ENCODE results near the gene IL23R. TPM values are rescaled to one million over a fixed set of nuclear protein-coding genes. Genes with fewer than 3 reads are reported as not detected.

IL23R gene
- total RNA-seq, 1 experiment from 2014 or later = not detected

- H3K9me3 Mint-ChIP-seq = no peaks in the 10 kb centered on the region
- Histone ChIP-seq H4K5ac (ENCODE audit: insufficient read length, low read depth, low read length) (no peak overlapping the region), H3K23me2 (ENCODE audit: insufficient read length, low read depth, low read length, poor library complexity, severe bottlenecking) (no peaks in the 10 kb centered on the region), H3K9ac (ENCODE audit: extremely low read depth, insufficient read length, low read length) (no peak overlapping the region), H3K56ac (ENCODE audit: insufficient read length, low read depth, low read length) (no peak overlapping the region), H4K91ac (ENCODE audit: insufficient read length, low read depth, low read length) (no peak overlapping the region), H3K23ac (ENCODE audit: insufficient read length, low read depth, low read length) (no peak overlapping the region), H3T11ph (ENCODE audit: low read length) (no peak overlapping the region), H4K20me1 (ENCODE audit: control insufficient read depth, insufficient read depth, insufficient read length) (no peaks in the 10 kb centered on the region), H2BK20ac (ENCODE audit: low read depth, low read length, poor library complexity, severe bottlenecking) (no peak overlapping the region), H2AK5ac (ENCODE audit: insufficient read length, low read length) (no peak overlapping the region), H3K4me2 (ENCODE audit: insufficient read depth, insufficient read length, low read length) (no peak overlapping the region), H2AFZ (ENCODE audit: low read length) (no peak overlapping the region), H4K8ac (replicated peaks; ENCODE audit: insufficient read length, low read depth, low read length) (no peak overlapping the region), H3K27me3 (ENCODE audit: insufficient read depth, low read length) (no peaks in the 10 kb centered on the region), H3K14ac (ENCODE audit: insufficient read depth, low read length) (no peak overlapping the region), H2BK15ac (ENCODE audit: low read depth, low read length) (no peak overlapping the region), H3K4me1 (ENCODE audit: insufficient read depth, low read length) (no peaks in the 10 kb centered on the region), H2BK120ac (ENCODE audit: low read depth, low read length, poor library complexity, severe bottlenecking) (no peak overlapping the region), H3K9me3 (ENCODE audit: control insufficient read depth, low read depth, low read length) (no peaks in the 10 kb centered on the region), H3K79me1 (ENCODE audit: insufficient read depth, low read depth, low read length, poor library complexity, severe bottlenecking) (no peaks in the 10 kb centered on the region), H2BK12ac (ENCODE audit: insufficient read length, low read depth, low read length) (no peak overlapping the region), H3K79me2 (ENCODE audit: insufficient read depth, low read length) (no peaks in the 10 kb centered on the region), H3K4ac (ENCODE audit: low read depth, low read length) (no peak overlapping the region), H3K27ac (ENCODE audit: insufficient read length, low read depth, low read length) (no peak overlapping the region), H2BK5ac (ENCODE audit: insufficient read length, low read length) (no peak overlapping the region), H3K18ac (ENCODE audit: insufficient read length, low read depth, low read length) (no peak overlapping the region)
- H3K36me3 Mint-ChIP-seq (ENCODE audit: insufficient read depth in 1 of 3, low read depth in 3 of 3) = no peaks in the 10 kb centered on the region
- no peak overlapping the region for H3K4me3 Mint-ChIP-seq
- H3K27ac Mint-ChIP-seq = no peak overlapping the region
- peaks cover 0 to under 1% of the 10 kb centered on the region in 2 experiments; a peak in 1 of 4 replicates for H3K4me1 Mint-ChIP-seq
- no CpG with 5 or more reads among the region's 2 CpGs for WGBS (ENCODE audit: extremely low coverage, insufficient read length, low lambda C conversion rate)
- DNase-seq = no peak
- TF ChIP-seq, protein P1, sequence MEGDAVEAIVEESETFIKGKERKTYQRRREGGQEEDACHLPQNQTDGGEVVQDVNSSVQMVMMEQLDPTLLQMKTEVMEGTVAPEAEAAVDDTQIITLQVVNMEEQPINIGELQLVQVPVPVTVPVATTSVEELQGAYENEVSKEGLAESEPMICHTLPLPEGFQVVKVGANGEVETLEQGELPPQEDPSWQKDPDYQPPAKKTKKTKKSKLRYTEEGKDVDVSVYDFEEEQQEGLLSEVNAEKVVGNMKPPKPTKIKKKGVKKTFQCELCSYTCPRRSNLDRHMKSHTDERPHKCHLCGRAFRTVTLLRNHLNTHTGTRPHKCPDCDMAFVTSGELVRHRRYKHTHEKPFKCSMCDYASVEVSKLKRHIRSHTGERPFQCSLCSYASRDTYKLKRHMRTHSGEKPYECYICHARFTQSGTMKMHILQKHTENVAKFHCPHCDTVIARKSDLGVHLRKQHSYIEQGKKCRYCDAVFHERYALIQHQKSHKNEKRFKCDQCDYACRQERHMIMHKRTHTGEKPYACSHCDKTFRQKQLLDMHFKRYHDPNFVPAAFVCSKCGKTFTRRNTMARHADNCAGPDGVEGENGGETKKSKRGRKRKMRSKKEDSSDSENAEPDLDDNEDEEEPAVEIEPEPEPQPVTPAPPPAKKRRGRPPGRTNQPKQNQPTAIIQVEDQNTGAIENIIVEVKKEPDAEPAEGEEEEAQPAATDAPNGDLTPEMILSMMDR (conservative IDR thresholded peaks at IDR 0.05) = no peak
- H3K27me3 Mint-ChIP-seq (ENCODE audit: low read depth) = no peaks in the 10 kb centered on the region
Measured at GRCh38 chr1:67208217-67208616, 42.0 kb downstream of the IL23R start.

Measured in H9 (cell line).